ENCODE measurements around the gene RNF166. TPM values are rescaled to one million over a fixed set of nuclear protein-coding genes. Genes with fewer than 3 reads are reported as not detected.

RNF166 gene
- total and polyA plus RNA-seq, 8 donors = 9.7 to 40.9 (median 11.8) TPM

- DNase-seq (peak in 2 of 6 donors; percentile 21 to 74), FAIRE-seq (no peak), ATAC-seq (no peak)
- H3K36me3 ChIP-seq = no peaks in the 10 kb centered on the region
- H3K27me3 ChIP-seq = no peaks in the 10 kb centered on the region
- peaks cover 10 to 21% (median 19%) of the 10 kb centered on the region in 3 donors for H3K4me1 ChIP-seq
- H3K9me3 ChIP-seq = no peaks in the 10 kb centered on the region
- intact Hi-C loops (cut with DNase I) = no loop called here
- 88 to 91% methylated on average over 31 to 33 of the region's 33 CpGs for WGBS, 2 donors
- H3K27ac ChIP-seq = no peak overlapping the region
- H3K4me3 ChIP-seq = no peak overlapping the region
- TF ChIP-seq CTCF (IDR thresholded peaks at IDR 0.05) = no peak
These were observed 14.9 kb downstream of the RNF166 start for GRCh38 chr16:88691129-88691813.

- FAIRE-seq (no peak), DNase-seq (peak in 3 of 6 donors; percentile 29 to 57 (median 43)), ATAC-seq (no peak)
- Histone ChIP-seq H3K27me3 (no peaks in the 10 kb centered on the region), H3K9me3 (no peaks in the 10 kb centered on the region), H3K4me1 (peaks cover 10 to 21% (median 19%) of the 10 kb centered on the region in 3 donors), H3K27ac (no peak overlapping the region), H3K4me3 (no peak overlapping the region), H3K36me3 (no peaks in the 10 kb centered on the region)
- intact Hi-C loops (cut with DNase I) = no loop called here
- WGBS, 2 donors = 77 to 87% methylated on average over 18 to 21 of the region's 21 CpGs
- TF ChIP-seq CTCF (IDR thresholded peaks at IDR 0.05) = no peak
These were observed 15.7 kb downstream of the RNF166 start for GRCh38 chr16:88690341-88691128.

GRCh38 chr16:88688013-88688778 lies 18.0 kb downstream of the RNF166 start:
- ATAC-seq (peak; percentile 62 to 78 (median 74)), FAIRE-seq (no peak)

GRCh38 chr16:88687676-88688012 lies 18.6 kb downstream of the RNF166 start:
- Histone ChIP-seq H3K4me3 (no peak overlapping the region), H3K36me3 (no peaks in the 10 kb centered on the region), H3K27ac (peak overlapping the region in 3 of 4 donors; percentile 17 to 68 (median 58)), H3K27me3 (no peaks in the 10 kb centered on the region), H3K9me3 (no peaks in the 10 kb centered on the region), H3K4me1 (peaks cover 10 to 25% (median 24%) of the 10 kb centered on the region in 3 donors)
- no peak for FAIRE-seq
- no peak for TF ChIP-seq CTCF (IDR thresholded peaks at IDR 0.05)
- no peak for DNase-seq
- intact Hi-C loops (cut with DNase I) = no loop called here
- WGBS, 2 donors = 41 to 50% methylated on average over 3 of the region's 3 CpGs
- ATAC-seq = no peak

More at GRCh38 chr16:88688013-88688778, 18.0 kb downstream of the RNF166 start:
- H3K9me3 ChIP-seq = no peaks in the 10 kb centered on the region
- H3K4me3 ChIP-seq = no peak overlapping the region
- intact Hi-C loops (cut with DNase I) = no loop called here
- no peaks in the 10 kb centered on the region for H3K36me3 ChIP-seq
- peak overlapping the region in 3 of 4 donors; percentile 17 to 68 (median 58) for H3K27ac ChIP-seq
- DNase-seq = peak; percentile 87 to 96 (median 93)
- no peak for TF ChIP-seq CTCF (IDR thresholded peaks at IDR 0.05)
- WGBS, 2 donors = 14 to 17% methylated on average over 28 of the region's 28 CpGs
- no peaks in the 10 kb centered on the region for H3K27me3 ChIP-seq
- H3K4me1 ChIP-seq = peaks cover 10 to 25% (median 24%) of the 10 kb centered on the region in 3 donors

Measured in pancreas (tissue), 10 donors.